Urinary bladder (tissue), 4 donors: ENCODE measurements around the gene BCAP31. TPM values are rescaled to one million over a fixed set of nuclear protein-coding genes. Genes with fewer than 3 reads are reported as not detected.
"Not testable (repeated sequence)": the region's sequence is repeated elsewhere in the genome, so short reads cannot be mapped to it uniquely, and the experiment has no call there.

Experiments used
- DNase-seq: peaks from one replicate; pipeline ENCODE4 v3.0.0-alpha.2; 2015; ENCODE audit errors: extremely low spot score
- H3K27ac ChIP-seq: one replicate; pipeline ENCODE4 v1.5.1; 2013; ENCODE audit warnings: low read depth, mild to moderate bottlenecking, moderate library complexity
- H3K36me3 ChIP-seq: one replicate; pipeline ENCODE4 v1.6.1; 2013; ENCODE audit warnings: mild to moderate bottlenecking, moderate library complexity; ENCODE audit not compliant: insufficient read depth
- H3K4me1 ChIP-seq: one replicate; pipeline ENCODE4 v1.6.1; 2013; ENCODE audit warnings: mild to moderate bottlenecking, moderate library complexity; ENCODE audit not compliant: insufficient read depth
- H3K4me3 ChIP-seq: one replicate; pipeline ENCODE4 v1.5.1; 2013; ENCODE audit warnings: low read depth, low read length
- WGBS: extraction: QIAGEN DNeasy Blood & Tissue Kit; methylation state at CpG from one replicate; pipeline ENCODE4 v1.1.7; 2013; 5-methylcytosine and 5-hydroxymethylcytosine counted together
- polyA plus RNA-seq: library from polyadenylated mRNA; stranded (reverse); fragments of 200-250 nt; gene quantifications from one replicate; pipeline ENCODE4 v1.2.3, GENCODE V29; 2013
- total RNA-seq: library from RNA; depleted of rRNA; stranded (reverse); fragments of >200 nt; gene quantifications from one replicate; pipeline ENCODE4 v1.2.3, GENCODE V29; 2014
- donor health status: healthy with polysubstance abuse.
- donor health status: healthy.

Gene BCAP31
- total and polyA plus RNA-seq, 2 donors: 68.6 to 239 TPM

DNA sequence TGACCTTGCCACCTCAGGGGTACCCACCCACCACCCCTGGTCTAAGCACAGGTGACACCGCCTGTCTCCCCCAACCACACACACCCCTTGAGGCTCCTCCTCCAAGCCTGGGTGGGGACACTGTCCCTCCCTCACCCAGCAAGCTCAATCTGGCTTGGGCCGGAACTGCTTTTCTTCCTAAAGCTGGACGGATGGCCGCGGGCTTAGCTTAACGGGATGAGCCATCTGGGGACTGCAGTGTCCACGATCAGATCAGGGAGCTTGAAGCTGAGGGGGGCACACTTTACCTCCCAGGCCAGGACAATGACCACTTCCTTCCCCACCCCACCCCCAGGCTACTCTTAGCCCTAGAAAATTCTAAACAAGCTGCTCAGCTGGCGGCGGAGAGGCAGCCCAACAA lies 37.5 kb downstream of the BCAP31 start:
- Histone ChIP-seq H3K27ac (no peak overlapping the region), H3K4me3 (no peak overlapping the region), H3K4me1 (no peaks in the 10 kb centered on the region), H3K36me3 (no peaks in the 10 kb centered on the region)
- WGBS: 40% methylated on average over 9 of the region's 9 CpGs
- no peak for DNase-seq

DNA sequence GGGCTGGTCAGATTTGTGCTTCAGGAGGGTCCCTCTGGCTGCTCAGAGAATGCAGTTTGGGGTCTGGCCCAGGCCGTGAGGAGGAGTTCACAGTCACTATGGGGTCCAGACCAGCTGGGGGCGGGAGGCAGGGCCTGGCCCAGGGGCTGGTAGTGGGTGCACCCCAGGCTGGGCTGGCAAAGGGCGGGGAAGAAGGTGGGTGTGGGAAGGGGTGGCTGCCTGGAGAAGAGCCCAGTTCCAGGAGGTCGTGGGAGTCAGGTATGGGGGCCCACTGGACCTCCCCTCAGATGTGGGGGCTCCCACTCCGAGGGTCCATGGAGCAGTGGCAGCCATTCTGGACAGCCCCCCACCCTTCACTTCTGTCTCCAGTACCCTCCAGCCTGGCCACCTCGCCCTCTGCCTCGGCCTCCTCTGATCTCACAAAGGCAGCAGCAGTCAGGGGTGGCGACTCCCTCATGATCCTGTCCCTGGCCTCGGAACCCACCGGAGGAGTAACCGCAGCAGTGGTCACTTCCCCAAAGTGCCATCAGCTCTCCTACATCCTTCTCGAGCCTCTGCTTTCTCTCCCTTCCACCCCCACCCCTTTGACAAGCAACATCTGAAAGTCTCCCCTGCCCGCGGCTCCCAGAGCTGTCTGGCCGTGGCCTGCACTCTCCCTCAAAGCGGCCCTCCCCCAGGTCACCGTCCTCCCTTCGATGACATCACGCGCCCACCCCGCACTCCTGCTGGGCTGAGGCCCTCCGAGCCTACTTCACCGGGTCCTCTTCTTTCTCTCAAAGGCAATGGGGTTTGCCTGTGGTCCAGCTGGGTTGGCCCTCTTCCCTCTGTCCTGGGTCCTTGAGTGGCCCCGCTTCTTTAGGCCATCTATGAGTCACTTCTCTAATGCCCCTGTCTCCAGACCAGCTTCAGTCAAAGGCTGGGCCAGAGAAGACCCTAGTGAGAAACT lies 38.2 kb downstream of the BCAP31 start:
- Histone ChIP-seq H3K27ac (no peak overlapping the region), H3K4me3 (no peak overlapping the region), H3K4me1 (no peaks in the 10 kb centered on the region), H3K36me3 (no peaks in the 10 kb centered on the region)
- DNase-seq: no peak
- 72% methylated on average over 24 of the region's 24 CpGs for WGBS

DNA sequence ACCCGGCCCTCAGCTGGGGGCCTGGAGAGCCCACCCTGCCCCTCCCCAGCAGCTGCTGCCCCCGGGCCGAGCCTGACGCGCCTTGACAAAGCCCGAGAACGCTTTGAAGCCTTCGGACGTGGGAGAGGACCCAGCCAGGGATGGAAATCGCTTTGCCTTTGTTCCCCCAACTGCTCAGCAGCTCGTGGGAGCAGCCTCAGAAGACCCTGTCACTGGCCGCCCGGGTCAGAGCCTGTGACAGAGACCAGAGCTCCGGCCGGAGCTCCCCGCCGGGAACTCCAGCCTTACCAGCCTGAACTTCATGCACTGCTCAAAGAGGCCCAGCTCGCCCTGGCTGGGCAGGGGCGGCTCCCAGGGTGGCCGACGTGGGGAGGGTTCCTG lies 39.0 kb downstream of the BCAP31 start:
- no peak for DNase-seq
- Histone ChIP-seq H3K4me1 (no peaks in the 10 kb centered on the region), H3K36me3 (no peaks in the 10 kb centered on the region), H3K4me3 (no peak overlapping the region), H3K27ac (no peak overlapping the region)
- 70% methylated on average over 21 of the region's 21 CpGs for WGBS

DNA sequence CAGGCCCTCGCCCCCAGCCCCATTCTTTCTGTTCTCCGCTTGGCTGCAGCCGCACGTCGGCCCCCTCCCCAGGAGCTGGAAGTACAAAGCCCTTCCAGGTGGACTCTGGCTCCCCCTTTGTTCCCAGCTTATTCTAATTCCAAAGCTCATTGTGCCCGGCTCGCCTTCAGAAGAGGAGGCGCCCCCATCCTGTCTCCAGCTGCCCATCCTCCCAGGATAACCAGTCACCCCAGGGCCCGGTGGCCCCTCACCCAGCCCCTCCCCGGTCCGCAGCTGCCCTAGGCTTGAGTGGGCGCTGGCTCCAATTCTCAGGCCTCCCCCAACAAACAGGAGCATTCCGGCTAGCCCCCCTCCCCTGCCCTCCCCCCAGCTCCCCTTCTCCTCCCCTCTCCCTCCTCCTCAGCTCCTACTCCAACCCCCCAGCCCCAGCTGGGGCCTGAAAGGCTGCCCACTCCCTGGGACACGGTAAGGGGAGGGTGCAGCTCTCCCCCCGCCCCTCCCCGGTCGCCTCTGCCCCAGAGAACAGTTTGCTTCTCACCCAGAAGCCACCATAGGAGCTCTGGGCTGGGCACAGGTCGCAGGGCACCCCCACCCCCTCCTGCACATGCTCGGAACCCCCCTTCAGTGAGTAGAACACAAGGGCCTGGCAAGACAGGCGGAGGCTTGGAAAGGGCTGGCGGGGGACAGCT lies 39.6 kb downstream of the BCAP31 start:
- no peak overlapping the region for H3K4me3 ChIP-seq
- H3K27ac ChIP-seq: no peak overlapping the region
- WGBS: 51% methylated on average over 21 of the region's 21 CpGs
- no peaks in the 10 kb centered on the region for H3K36me3 ChIP-seq
- DNase-seq: no peak
- H3K4me1 ChIP-seq: no peaks in the 10 kb centered on the region

DNA sequence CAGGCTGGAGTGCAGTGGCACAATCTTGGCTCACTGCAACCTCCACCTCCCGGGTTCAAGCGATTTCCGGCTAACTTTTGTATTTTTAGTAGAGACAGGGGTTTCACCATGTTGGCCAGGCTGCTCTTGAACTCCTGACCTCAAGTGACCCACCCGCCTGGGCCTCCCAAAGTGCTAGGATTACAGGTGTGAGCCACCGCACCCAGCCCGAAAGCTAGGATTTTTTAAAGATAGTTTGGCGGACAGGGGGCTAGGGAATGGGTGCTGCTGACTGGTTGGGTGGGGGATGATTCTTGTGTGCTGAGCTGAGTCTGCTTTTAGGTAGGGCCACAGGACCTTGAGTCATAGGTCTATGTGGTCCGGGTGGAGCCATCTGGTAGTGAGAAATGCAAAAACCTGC lies 40.7 kb downstream of the BCAP31 start:
- not testable (repeated sequence) for H3K4me3 ChIP-seq, H3K27ac ChIP-seq, DNase-seq, H3K36me3 ChIP-seq, H3K4me1 ChIP-seq
- 97% methylated on average over 8 of the region's 8 CpGs for WGBS

DNA sequence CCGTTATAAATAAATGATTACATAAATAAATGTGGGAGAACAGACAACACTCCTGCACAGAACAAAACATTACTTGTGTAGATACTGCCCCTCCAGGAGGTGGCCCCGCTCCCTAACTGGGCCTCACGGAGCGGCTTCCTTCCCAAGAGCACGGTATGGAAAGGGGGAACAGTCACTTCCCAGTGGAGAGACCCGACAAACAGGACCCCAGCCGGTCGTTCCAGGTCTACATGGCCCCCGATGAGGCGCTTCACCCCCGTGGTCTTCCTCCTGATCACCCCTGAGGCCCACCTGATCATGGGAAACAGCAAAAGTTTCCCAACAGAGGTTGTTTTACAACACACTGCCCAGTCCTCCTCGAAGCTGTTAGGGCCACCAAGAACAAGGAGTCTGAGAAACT lies 43.0 kb downstream of the BCAP31 start:
- Histone ChIP-seq H3K4me3 (no peak overlapping the region), H3K4me1 (no peaks in the 10 kb centered on the region), H3K27ac (no peak overlapping the region), H3K36me3 (no peaks in the 10 kb centered on the region)
- WGBS: 73% methylated on average over 12 of the region's 12 CpGs
- DNase-seq: no peak

DNA sequence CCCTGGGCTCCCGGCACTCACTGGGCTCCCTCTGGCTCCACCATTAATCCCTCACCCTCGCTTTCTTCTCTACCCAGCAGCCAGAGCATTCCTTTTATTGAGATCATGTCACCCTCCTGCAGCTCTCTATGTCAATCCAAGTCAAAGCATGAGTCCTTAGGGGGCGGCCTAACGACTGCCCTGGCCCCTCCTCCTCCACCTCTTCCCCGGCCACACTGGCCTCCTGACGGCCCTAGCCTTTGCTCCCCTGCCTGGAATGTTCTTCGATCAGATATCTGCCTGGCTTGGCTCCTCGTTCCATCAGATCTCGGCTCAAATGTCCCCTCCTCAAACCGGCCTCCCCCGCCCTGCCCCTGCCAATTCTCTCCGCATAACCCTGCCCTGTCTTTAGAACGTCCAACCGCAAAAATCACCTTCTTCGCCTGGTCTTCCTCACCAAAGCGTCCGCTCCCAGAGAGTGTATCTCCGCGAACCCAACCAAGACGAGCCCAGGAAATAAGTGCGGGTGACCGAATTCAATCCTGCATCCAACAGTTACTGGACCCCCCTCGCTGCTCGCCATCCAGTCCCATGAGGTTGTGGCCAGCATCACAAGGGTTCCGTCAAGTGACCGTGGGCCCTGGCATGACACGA lies 49.9 kb downstream of the BCAP31 start:
- no peak overlapping the region for H3K27ac ChIP-seq
- DNase-seq: no peak
- H3K36me3 ChIP-seq: no peaks in the 10 kb centered on the region
- no peaks in the 10 kb centered on the region for H3K4me1 ChIP-seq
- no peak overlapping the region for H3K4me3 ChIP-seq
- 66% methylated on average over 27 of the region's 27 CpGs for WGBS

DNA sequence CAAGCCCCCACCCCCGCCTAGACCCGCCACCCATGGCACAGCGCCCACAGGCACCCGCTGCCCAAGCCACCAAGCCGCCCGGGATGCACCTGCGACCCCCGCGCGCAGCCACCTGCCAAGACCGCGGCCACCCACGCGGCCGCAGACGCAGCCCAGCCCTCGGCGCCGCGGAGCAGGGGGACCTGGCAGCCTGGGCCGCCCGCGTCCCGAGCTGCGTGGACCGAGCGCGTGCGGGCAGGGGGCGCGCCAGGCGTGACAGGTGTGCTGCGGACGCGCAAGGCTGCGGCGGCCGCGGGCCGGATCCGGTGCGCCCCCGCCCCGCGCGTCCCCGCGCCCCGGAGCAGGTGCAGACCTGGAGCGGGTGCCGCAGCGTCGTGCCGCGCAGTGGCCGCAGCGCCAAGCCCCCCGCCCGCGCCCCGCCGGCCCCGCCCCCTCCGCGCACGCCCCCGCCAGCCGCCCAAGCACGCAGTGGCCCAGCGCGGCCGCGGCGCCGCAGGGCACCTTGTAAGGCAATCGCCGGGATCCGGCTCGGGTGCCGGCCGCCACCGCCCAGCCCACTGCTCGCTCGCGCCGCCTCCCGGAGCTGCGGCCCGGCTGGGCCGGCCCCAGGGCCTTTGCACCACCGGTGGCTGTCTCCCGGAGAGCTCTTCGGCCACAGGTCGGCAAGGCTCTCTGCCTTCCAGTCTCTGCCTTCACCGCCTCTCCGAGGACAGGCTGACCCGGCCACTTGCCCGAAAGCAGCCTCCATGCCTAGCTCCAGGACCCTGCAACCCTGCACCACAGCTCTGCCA lies 50.6 kb downstream of the BCAP31 start, which contains the start of gene PNCK:
Gene PNCK (minus strand): TSS at position 386 of the 791 bp plus-strand sequence. CDS start 737 bp downstream, outside the sequence.
- no peak for DNase-seq
- Histone ChIP-seq H3K36me3 (no peaks in the 10 kb centered on the region), H3K4me3 (no peak within 1 kb of the TSS), H3K27ac (no peak within 1 kb of the TSS), H3K4me1 (no peaks in the 10 kb centered on the region)
- WGBS: 9% methylated on average over 68 of the region's 98 CpGs

DNA sequence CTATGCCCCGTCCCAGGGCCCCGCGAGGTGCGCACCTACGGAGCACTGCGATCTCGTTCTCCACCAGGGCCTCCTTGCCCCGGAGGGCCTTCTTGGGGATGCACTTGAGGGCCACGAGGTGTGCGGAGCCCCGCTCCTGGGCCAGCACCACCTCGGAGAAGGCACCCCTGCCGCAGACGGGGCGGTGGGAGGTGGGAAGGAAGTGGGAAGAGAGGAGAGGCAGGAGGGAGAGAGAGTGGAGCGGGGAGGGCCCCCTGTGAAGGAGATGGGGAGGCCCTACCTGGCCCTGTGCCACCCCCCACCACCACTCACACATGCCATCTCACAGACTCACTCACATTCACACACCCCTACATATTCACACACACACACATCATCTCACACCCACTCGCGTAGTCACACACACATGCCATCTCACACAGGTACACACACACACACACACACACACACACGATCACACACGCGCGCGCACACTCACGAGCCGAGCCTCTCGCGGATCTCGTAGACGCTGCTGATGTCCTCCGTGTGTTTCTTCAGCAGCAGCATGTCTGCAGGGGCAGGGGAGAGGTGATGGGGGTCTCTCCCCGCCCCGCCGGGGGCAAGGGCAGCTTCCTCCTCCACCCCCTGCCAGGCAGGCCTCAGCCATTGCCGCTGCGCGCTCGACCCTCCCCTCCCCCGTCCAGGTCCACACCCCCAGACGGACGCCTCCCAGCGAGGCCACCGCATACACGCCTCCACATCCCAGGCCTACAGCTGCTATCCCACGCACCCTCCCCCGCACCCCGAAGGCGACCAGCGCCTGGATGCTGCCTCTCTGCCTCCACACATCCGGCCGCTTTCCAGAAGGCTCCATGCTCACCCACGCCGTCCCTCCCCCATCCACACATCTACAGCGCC lies 51.4 kb downstream of the BCAP31 start:
- 29% methylated on average over 52 of the region's 53 CpGs for WGBS
- no peak overlapping the region for H3K4me3 ChIP-seq
- H3K27ac ChIP-seq: no peak overlapping the region
- DNase-seq: no peak
- H3K4me1 ChIP-seq: no peaks in the 10 kb centered on the region
- H3K36me3 ChIP-seq: no peaks in the 10 kb centered on the region

DNA sequence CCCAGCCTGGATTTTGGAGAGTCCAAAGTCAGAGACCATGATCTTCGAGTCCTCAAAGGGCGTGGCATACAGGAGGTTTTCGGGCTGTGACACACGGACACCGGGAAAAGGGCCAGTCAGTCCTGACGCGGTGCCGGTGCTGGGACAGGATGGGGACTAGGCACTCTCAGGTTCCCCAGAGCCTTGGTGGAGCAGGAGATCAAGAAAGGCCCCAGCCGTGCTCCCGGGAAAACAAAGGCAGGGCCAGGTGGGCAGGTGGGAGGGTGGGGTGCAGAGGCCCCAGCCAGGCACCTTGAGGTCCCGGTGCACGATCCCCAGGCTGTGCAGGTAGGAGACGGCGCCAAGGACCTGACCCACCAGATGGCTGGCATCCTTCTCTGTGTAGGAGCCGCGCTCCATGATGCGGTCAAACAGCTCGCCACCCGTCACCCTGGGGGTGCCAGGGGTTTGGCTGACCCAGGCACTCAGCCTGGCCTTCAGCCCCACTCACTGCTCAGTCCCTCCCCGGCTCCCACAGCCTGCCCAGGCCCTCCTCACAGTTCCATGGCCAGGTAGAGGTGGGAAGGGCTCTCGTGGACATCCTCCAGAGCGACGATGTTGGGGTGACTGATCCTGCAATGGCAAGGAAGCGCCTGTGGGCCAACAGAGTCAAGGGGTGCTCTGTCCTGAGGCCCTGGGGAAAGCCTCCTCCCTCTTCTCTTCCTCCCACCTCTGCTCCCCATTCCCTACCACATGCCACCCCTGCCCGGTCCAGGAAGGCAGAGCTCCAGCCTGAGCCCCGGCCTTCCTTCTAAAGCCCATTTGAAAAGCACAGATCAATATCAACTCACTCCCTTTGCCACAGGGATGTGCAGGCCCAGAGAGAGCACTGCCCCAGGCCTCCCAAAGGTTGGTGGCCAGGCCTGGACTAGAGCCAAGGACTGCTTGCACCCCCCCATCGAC lies 52.3 kb downstream of the BCAP31 start:
- WGBS: 91% methylated on average over 27 of the region's 27 CpGs
- Histone ChIP-seq H3K4me3 (no peak overlapping the region), H3K27ac (no peak overlapping the region), H3K4me1 (no peaks in the 10 kb centered on the region), H3K36me3 (no peaks in the 10 kb centered on the region)
- DNase-seq: no peak

DNA sequence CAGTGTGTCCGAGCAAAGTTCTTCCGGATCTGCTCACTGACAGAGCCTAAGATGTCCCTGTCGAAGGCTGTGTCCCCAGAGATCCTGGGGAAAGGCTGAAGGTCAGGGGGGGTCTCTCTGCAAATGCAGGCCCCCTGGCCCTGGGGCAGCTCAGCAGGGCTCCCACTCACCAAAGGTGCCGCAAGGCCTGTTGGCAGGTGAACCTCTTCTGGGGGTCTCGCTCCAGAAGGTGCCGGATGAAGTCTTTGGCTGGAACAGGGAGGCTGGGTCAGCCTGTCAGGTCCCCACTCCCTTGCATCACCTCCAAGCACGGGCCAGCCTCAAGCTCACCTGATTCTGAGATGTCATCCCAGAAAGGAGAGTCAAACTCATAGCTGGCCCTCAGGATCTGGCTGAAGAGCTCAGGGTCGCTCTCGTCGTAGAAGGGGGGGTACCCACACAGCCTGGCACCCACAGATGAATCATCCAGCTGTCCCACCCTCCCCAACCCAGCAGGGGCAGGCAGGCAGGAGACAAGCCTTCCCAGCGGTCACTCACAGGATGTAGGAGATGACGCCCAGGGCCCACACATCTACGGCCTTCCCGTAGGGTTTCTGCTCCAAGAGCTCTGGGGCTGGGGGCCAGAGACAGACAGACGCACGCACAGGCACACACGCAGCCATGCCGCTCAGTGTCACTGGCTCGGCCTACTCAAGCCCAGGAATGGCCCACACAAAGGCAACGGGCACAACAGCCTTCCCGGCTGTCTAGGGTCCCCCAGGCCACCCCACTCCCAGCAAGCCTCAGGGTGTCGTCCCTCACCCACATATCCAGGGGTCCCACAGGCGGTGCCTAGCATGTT lies 53.2 kb downstream of the BCAP31 start:
- Histone ChIP-seq H3K36me3 (no peaks in the 10 kb centered on the region), H3K27ac (no peak overlapping the region), H3K4me3 (no peak overlapping the region), H3K4me1 (no peaks in the 10 kb centered on the region)
- DNase-seq: no peak
- 91% methylated on average over 23 of the region's 23 CpGs for WGBS
